Uterus (tissue), 2 donors: ENCODE data around the gene TBC1D10A.

Experiments
- CTCF ChIP-seq, 4 experiments: fragments of 200-600 bp in 2 of 4; fragments of 450-650 bp in 2 of 4; sonication (generic) in 2 of 4; IDR thresholded peaks; one replicate each; pipeline ENCODE4 v1.5.1; 2016 to 2019; ENCODE audit warnings: antibody characterized with exemption in 4 of 4, mild to moderate bottlenecking in 2 of 4, moderate library complexity in 1 of 4
- POLR2A ChIP-seq, 2 donors: fragments of 450-650 bp; IDR thresholded peaks; one replicate each; pipeline ENCODE4 v1.6.1; 2016; ENCODE audit warnings: antibody characterized with exemption in 2 of 2, mild to moderate bottlenecking in 1 of 2, moderate library complexity in 1 of 2

- no peak for TF ChIP-seq CTCF (IDR thresholded peaks at IDR 0.05)
- no peak for TF ChIP-seq POLR2A (IDR thresholded peaks at IDR 0.05)
These were observed 44.6 kb upstream of the TBC1D10A start for GRCh38 chr22:30371321-30371720.
